HFF-Myc (cell line): Measurements from ENCODE around the gene ANO3.
"Not testable (repeated sequence)": the region's sequence is repeated elsewhere in the genome, so short reads cannot be mapped to it uniquely, and the experiment has no call there.

Experiments
- DNase-seq: peaks from one replicate; pipeline ENCODE4 v3.0.0-alpha.2; 2011; ENCODE audit warnings: low read depth; ENCODE audit errors: extremely low read depth
- H3K4me3 ChIP-seq: replicated peaks from 2 replicates; pipeline ENCODE4 v1.5.1; 2011; ENCODE audit warnings: low read depth, mild to moderate bottlenecking, control low read depth, low read length
- TF ChIP-seq, protein P1 (sequence below): IDR thresholded peaks from 2 replicates; pipeline ENCODE4 v1.5.1; 2012; ENCODE audit warnings: mild to moderate bottlenecking, low read depth, low read length, control low read depth; ENCODE audit errors: missing control alignments

ANO3 gene

DNA sequence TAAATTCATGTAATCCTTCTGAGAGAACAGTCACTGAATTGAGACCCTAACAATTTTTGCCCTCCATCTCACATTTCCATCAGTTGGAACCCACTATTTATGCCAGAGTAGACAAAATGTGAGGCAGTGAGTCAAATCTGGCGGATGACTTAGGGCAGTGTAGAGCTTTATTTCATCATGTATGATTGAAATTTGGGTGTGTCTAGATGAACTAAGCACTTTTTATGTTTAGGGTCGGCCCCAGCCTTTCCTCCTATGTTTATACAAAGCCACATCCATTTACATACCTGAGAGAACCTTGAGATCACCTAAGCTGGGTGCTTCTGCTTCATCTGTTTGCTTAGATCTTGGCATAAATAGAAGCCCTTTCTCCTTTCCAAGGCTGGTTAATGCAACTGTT is 255.1 kb downstream of the ANO3 start:
- no peak overlapping the region for H3K4me3 ChIP-seq
- TF ChIP-seq, protein P1, sequence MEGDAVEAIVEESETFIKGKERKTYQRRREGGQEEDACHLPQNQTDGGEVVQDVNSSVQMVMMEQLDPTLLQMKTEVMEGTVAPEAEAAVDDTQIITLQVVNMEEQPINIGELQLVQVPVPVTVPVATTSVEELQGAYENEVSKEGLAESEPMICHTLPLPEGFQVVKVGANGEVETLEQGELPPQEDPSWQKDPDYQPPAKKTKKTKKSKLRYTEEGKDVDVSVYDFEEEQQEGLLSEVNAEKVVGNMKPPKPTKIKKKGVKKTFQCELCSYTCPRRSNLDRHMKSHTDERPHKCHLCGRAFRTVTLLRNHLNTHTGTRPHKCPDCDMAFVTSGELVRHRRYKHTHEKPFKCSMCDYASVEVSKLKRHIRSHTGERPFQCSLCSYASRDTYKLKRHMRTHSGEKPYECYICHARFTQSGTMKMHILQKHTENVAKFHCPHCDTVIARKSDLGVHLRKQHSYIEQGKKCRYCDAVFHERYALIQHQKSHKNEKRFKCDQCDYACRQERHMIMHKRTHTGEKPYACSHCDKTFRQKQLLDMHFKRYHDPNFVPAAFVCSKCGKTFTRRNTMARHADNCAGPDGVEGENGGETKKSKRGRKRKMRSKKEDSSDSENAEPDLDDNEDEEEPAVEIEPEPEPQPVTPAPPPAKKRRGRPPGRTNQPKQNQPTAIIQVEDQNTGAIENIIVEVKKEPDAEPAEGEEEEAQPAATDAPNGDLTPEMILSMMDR: no peak
- no peak for DNase-seq

DNA sequence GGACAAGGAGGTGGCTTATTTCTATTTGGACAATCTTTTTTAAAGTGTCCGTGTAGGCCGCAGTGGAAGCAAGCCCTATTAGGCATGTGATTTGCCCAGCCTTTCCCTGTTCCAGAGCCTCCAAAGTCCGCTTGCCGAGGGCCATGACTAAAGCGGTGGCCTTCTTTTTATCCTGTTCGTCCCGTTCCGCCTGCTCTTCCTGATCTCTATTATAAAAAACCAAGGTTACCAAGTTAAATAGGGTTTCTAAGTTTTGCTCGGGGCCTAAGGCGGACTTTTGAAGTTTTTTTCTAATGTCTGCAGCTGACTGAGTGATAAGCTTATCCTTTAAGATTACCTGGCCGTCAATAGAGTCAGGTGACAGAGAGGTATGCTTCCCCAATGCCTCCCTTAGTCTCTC is 261.8 kb downstream of the ANO3 start:
- H3K4me3 ChIP-seq: no peak overlapping the region
- DNase-seq: no peak
- TF ChIP-seq, protein P1: no peak

DNA sequence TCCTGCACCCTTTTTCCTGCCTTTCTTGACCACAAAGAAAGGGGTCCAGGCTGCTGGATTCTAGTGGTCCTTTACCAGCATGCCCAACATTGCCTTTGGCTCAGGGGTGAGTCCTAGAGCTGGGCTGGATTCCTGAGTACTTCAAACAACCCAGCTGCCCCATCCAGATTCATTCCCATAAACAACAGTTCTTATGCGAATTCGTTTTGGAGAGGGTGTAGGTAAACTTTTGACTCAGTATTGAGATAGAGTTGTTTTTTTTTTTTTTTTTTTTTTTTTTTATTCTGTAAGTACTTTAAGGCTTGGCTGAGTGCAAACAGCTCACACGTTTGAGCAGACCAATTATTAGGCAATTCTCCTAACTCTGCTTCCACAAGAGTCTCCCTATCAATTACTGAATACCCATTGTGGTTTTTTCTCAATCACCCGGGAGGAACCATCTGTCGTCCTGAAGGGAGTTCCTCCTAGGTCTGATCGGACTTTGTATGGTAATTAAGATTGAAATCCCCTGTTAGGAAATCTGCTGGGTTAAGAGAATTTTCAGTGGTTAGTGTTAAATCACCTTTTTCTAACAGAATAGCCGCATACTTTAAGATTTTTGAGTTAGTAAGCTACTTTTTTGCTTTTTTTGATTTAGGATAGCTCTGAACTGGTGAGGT is 263.4 kb downstream of the ANO3 start:
- H3K4me3 ChIP-seq, DNase-seq: not testable (repeated sequence)

DNA sequence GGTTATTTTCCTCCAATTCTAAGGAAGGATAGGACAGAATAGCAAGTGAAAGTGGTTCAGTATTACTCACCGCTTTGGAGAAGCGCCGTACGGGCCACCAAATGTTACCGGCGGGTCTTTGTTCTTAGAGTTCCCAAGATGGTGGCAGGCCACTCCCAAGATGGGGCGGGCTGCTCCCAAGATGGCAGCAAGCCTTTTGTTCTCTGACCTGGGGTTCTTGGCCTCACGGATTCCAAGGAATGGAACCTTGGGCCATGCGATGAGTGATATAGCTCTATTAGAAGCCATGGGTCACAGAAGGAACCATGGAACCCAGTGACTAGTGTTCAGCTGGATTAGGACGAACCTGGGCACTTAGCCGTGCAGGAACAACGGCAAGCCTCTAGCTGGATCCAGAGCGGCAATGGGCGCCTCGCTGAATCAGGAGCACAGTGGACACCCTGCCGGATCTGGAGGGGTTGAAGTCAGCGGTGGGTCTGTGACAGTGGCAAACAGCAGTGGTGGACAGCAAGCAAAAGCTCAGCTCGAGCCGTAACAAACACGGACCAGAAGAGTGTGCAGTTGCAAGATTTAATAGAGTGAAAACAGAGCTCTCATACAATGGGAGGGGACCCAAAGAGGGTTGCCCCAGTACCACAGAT is 265.2 kb downstream of the ANO3 start:
- DNase-seq, H3K4me3 ChIP-seq: not testable (repeated sequence)

DNA sequence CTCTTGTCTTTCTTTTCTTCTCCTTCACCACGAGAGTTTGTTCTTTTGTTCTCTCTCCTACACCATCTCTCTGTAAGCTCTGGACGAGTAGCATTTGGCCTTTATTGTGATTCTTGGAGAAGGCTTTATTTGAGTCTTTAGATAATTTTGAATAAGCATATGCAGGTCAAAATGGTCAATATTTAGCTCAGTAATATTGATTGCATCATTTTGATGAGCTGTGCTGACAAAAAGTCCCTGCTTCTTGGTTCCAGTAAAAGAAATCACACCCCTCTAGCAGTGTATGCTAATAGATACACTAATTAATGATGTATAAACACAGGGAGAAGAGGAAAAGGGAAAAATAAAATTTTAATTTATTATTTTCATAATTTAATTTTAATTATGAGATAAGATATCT is 266.0 kb downstream of the ANO3 start:
- H3K4me3 ChIP-seq: no peak overlapping the region
- TF ChIP-seq, protein P1: no peak
- no peak for DNase-seq

DNA sequence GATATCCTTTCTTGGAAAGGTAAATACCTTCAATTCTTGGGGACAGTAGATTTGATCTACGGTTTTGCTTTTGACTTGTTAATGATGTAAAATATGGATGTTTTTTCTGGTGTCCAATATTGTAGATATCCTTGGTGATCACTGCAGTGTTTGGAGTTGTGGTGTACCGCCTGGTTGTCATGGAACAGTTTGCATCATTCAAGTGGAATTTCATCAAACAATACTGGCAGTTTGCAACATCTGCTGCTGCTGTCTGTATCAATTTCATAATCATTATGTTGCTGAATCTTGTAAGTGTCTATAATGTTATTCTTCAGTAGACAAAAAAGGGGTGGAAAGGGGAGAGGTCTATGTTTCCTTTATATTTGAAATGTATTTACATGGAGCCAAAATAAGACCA is 267.5 kb downstream of the ANO3 start:
- DNase-seq: no peak

DNA sequence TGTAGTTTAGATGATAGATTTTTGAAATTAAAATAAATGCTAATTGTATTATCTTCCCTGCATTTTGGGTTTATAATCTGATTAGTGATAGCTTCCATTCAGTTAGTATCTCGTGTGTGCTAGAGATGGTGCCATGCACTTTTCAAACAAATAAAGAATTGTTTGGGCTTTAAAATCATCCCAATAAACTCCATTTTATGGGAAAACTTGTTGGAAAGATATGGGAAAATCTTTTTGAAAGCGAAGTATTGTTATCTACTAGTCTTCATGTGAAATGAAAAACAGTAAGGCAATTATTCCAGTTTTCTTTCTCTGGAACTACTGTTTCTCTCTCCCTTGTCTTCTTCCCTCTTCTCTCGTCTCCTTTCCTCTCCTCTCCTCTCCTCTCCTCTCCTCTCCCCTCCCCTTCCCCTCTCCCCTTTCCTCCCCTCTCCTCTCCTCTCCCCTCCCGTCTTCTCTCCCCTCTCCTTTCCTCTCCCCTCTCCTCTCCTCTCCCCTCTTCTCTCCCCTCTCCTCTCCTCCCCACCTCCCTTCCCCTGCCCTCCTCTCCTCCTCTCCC is 268.0 kb downstream of the ANO3 start:
- TF ChIP-seq, protein P1: no peak
- H3K4me3 ChIP-seq: no peak overlapping the region
- DNase-seq: no peak

More for the DNA sequence above, 267.5 kb downstream of the ANO3 start:
- no peak overlapping the region for H3K4me3 ChIP-seq
- TF ChIP-seq, protein P1: no peak
